Body of pancreas (tissue), 4 donors: ENCODE results near the gene ADAMTS15.

Source experiments
- CTCF ChIP-seq, 7 experiments: fragments of 450-650 bp in 4 of 7; fragments of 200-600 bp in 3 of 7; sonication (generic) in 3 of 7; IDR thresholded peaks; one replicate each; pipeline ENCODE4 v1.5.1; 2016 to 2019; ENCODE audit warnings: antibody characterized with exemption in 7 of 7
- POLR2A ChIP-seq, 3 donors: fragments of 450-650 bp; IDR thresholded peaks; one replicate each; pipeline ENCODE4 v1.6.1; 2016; ENCODE audit warnings: antibody characterized with exemption in 3 of 3, mild to moderate bottlenecking in 2 of 3

GRCh38 chr11:130474637-130475400, 26.4 kb downstream of the ADAMTS15 start:
- TF ChIP-seq CTCF (IDR thresholded peaks at IDR 0.05): no peak
- no peak for TF ChIP-seq POLR2A (IDR thresholded peaks at IDR 0.05)
